Testis (tissue), 2 donors: ENCODE results near the gene TRAF3IP3.

Experiments
- POLR2A ChIP-seq: fragments of 450-650 bp; IDR thresholded peaks from one replicate; pipeline ENCODE4 v1.6.1; 2017; ENCODE audit warnings: antibody characterized with exemption, mild to moderate bottlenecking, moderate library complexity
- TF ChIP-seq, protein P1 (sequence below), 3 experiments: fragments of 450-650 bp in 2 of 3; fragments of 200-600 bp in 1 of 3; sonication (generic) in 1 of 3; IDR thresholded peaks; one replicate each; pipeline ENCODE4 v1.5.1; 2016 to 2019; ENCODE audit warnings: antibody characterized with exemption in 3 of 3, mild to moderate bottlenecking in 2 of 3, moderate library complexity in 1 of 3

- TF ChIP-seq, protein P1, sequence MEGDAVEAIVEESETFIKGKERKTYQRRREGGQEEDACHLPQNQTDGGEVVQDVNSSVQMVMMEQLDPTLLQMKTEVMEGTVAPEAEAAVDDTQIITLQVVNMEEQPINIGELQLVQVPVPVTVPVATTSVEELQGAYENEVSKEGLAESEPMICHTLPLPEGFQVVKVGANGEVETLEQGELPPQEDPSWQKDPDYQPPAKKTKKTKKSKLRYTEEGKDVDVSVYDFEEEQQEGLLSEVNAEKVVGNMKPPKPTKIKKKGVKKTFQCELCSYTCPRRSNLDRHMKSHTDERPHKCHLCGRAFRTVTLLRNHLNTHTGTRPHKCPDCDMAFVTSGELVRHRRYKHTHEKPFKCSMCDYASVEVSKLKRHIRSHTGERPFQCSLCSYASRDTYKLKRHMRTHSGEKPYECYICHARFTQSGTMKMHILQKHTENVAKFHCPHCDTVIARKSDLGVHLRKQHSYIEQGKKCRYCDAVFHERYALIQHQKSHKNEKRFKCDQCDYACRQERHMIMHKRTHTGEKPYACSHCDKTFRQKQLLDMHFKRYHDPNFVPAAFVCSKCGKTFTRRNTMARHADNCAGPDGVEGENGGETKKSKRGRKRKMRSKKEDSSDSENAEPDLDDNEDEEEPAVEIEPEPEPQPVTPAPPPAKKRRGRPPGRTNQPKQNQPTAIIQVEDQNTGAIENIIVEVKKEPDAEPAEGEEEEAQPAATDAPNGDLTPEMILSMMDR (IDR thresholded peaks at IDR 0.05) = no peak
- TF ChIP-seq POLR2A = no peak
Observed at GRCh38 chr1:209727785-209728184, 28.1 kb upstream of the TRAF3IP3 start.
